ENCODE data around the gene HOMER2.

Gene HOMER2

DNA sequence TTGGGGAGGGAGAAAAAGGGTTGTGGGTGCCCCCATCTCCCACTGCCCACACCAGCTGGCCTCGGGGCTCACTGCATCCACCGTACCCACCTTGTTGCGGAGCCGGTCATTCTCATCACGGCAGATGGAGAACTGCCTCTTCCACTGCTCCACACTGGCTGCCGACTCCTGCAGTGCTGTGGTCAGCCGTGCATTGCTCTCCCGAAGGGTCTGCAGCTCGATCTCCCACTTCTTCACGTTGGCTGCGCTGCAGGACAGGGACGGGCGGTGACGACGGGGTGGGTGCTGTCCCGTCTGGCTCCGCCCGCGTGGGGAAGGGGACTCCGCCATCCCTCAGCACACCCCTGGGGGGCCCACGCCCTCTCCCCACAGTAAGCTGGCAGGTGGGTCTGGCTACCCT, 98.0 kb downstream of the HOMER2 start:
- no peak for DNase-seq

GRCh38 chr15:82852941-82853561, 99.5 kb downstream of the HOMER2 start:
- no peak for DNase-seq

DNA sequence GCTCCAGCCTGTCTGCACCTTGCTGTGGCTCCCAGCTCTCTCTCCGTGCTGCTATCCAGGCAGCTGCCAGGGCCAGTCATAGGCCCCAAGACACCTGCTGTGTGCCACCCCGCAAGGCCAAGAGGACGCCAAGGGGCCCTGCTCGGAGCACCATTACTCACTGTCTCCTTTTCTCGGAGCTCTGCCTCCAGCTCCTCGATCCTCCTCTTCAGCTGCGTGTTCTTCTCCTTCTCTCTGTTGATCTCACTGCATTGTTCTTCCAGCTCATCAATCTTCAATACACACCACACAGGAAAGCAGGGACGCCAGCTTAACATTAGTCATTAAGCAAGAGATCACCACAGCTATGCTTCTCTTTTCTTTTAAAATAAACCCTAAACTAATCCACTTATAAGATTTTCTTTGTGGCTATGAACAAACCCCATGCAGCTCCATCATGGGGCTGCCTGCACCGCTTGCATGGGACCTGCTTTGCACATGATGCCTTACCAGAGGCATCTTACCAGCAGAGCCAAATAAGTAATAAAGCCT, 100.5 kb downstream of the HOMER2 start:
- DNase-seq: no peak

GRCh38 chr15:82851306-82851850, 101.1 kb downstream of the HOMER2 start:
- no peak for DNase-seq

DNA sequence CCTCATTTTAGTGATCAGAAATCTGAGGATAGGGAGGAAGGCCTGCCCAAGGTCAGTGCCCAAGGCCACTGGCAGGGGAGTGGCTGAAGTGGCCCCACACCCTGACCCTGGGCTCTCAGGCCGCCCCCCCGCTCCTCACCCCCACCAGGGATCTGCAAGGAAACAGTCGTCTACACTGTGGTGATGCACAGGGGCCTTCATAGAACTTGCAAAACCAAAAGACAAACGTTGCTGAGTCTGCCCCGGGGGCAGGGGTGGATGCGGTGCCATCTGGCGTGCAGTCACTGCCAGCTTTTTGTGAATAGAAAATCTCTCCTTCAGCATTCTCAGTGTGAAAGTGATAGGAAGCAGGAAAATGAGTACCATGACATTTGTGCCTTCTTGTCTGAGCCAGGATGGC, 101.8 kb downstream of the HOMER2 start:
- DNase-seq: no peak

GRCh38 chr15:82849556-82850512, 102.7 kb downstream of the HOMER2 start:
- DNase-seq: peak; percentile 72

GRCh38 chr15:82848241-82848993, 104.1 kb downstream of the HOMER2 start:
- no peak for DNase-seq

DNA sequence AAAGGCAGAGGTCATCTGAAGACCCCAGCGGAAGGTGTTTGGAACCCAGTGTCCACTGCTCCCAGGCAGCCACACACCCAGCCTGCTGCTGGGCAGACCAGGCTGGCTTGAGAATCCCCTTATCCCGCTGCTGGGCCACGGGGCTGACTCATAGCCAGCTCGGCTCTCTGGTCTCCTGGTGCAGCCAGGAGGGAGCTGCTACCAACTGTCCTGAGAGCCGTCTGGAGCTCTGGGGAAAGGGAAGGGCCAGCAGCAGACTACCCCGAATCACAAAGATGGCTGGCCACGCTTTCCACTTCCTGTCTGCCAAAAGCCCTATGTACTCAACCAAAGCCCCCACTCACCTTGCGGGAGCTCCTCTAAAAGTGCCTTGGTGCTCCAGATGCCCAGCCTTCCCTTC, 104.8 kb downstream of the HOMER2 start:
- DNase-seq: no peak

GRCh38 chr15:82846621-82847020, 105.9 kb downstream of the HOMER2 start:
- DNase-seq: no peak

- no peak for DNase-seq
These were observed 106.8 kb downstream of the HOMER2 start for GRCh38 chr15:82845686-82846085.

DNA sequence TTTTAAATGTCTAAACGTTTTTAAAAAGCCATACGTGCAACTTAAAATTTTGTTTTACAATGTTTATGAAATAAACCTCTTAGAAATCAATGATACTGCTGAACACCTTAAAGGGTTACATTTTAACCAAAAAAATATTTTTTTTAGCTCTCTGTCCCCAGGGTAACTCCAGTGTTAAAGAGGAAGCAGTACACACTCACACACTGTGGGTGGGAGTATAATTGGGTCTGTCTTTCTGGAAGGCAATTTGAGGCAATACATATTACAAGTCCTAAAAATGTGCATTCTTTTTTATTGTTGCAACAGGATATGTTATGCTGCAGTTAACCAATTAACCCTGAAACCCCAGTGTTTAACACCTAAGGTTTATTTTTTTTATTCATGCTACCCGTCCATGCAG, 109.0 kb downstream of the HOMER2 start:
- DNase-seq: no peak

- DNase-seq: no peak
These were observed 112.4 kb downstream of the HOMER2 start for GRCh38 chr15:82840166-82840565.

GRCh38 chr15:82839136-82839535, 113.4 kb downstream of the HOMER2 start:
- DNase-seq: no peak

GRCh38 chr15:82838096-82838735, 114.3 kb downstream of the HOMER2 start:
- no peak for DNase-seq

DNA sequence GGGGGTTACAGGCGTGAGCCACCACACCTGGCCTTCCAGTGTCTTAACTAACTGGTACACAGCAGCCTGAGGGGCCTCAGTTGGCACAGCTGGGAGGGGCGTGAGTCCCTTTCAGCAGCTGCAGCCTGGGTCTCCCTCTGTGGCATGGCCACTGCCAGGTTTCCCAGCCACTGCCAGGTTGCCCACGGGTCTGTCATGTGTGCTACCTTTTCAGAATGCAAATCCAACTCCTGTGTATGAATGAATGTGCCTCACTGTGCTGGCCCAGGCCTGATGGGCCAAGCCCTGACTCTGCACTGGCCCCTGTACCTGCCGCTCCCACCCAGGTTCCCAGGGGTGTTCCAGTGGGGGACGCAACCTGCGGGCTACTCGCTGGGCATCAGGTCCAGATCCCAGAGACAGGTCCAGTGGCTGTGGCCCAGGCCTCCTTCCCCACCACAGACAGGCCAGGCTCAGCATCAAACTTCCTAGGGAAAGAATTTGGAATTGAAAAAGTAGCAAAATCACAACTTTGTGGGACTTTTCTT, 117.1 kb downstream of the HOMER2 start:
- DNase-seq: no peak

GRCh38 chr15:82833362-82833682, 119.2 kb downstream of the HOMER2 start:
- no peak for DNase-seq

DNA sequence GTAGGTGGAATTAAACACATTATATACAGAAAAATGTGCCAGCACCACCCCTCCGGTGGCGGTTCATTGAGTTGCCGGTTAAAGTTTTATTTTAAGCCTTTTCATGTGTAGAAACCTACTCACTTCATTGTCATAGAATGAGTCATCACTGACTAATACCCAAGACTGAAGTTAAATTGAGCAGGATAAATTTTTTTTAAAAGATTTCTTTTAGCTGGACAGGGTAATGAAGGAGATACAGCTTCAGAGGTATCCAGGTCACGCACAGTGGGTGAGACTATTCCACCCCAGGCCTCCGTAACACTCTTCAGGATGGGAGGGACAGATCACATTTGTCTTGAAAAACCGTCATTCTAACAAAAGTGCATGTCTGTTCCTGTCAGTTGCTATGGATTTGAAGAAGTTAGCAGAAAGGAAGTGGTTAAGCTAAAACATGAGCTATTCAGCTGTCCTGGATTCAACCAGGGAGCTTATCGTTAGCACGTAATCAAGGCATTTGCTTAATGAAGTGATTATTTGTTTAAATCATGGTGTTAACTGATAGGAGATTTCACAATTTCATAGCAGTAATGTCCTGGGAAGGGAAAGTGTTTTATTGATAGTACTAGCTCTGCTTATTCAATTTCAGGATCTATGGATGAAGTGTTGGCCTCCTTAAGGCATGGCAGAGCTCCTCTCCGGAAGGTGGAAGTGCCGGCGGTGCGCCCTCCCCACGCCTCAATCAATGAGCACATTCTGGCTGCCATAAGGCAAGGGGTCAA, 119.7 kb downstream of the HOMER2 start:
- no peak for DNase-seq

GRCh38 chr15:82831894-82832600, 120.5 kb downstream of the HOMER2 start:
- DNase-seq: no peak

DNA sequence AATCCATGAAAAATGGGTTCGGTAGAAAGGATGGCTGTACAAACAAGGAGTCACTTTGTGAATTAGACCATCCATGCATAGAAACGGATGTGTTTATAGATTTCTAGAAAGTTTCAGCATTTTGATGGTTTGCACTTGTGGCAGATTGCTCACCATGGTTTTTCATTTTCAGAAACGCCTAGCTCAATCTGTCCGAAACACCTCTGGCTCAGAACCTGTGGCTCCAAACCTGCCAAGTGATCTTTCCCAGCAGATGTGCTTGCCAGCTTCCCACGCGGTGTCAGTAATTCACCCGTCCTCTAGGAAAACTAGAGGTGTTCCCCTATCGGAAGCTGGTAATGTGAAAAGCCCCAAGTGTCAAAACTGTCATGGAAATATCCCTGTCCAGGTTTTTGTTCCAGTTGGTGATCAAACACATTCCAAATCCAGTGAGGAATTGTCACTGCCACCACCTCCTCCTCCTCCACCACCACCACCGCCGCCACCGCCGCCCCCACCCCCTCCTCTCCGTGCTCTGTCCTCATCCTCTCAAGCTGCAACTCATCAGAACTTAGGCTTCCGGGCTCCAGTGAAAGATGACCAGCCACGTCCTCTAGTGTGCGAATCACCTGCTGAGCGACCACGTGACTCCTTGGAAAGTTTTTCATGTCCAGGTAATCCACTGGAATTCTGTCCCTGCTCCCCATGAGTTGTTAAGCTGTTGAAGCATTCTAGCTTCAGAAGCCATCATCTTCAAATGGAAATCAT, 121.9 kb downstream of the HOMER2 start:
- DNase-seq: no peak

GRCh38 chr15:82829234-82829633, 123.3 kb downstream of the HOMER2 start:
- no peak for DNase-seq

Data from GF-D8 (cell line).